ENCODE data around the gene STK32B. TPM values are rescaled to one million over a fixed set of nuclear protein-coding genes. Genes with fewer than 3 reads are reported as not detected.
"Not testable (repeated sequence)": the region's sequence is repeated elsewhere in the genome, so short reads cannot be mapped to it uniquely, and the experiment has no call there.

Gene STK32B
- total RNA-seq, 4 donors from 2014 or later: 3.0 to 33.8 (median 4.3) TPM

- no peaks in the 10 kb centered on the region for H3K36me3 ChIP-seq
- TF ChIP-seq, protein P1, sequence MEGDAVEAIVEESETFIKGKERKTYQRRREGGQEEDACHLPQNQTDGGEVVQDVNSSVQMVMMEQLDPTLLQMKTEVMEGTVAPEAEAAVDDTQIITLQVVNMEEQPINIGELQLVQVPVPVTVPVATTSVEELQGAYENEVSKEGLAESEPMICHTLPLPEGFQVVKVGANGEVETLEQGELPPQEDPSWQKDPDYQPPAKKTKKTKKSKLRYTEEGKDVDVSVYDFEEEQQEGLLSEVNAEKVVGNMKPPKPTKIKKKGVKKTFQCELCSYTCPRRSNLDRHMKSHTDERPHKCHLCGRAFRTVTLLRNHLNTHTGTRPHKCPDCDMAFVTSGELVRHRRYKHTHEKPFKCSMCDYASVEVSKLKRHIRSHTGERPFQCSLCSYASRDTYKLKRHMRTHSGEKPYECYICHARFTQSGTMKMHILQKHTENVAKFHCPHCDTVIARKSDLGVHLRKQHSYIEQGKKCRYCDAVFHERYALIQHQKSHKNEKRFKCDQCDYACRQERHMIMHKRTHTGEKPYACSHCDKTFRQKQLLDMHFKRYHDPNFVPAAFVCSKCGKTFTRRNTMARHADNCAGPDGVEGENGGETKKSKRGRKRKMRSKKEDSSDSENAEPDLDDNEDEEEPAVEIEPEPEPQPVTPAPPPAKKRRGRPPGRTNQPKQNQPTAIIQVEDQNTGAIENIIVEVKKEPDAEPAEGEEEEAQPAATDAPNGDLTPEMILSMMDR (IDR thresholded peaks at IDR 0.05): no peak
- TF ChIP-seq POLR2A (IDR thresholded peaks at IDR 0.05): no peak
- no peaks in the 10 kb centered on the region for H3K4me1 ChIP-seq
- DNase-seq: no peak
- H3K27me3 ChIP-seq: no peaks in the 10 kb centered on the region
- H3K27ac ChIP-seq: no peak overlapping the region
- no peaks in the 10 kb centered on the region for H3K9me3 ChIP-seq
- intact Hi-C loops (cut with DNase I; ENCODE audit: low total_unique reads): no loop called here
- H3K4me3 ChIP-seq: no peak overlapping the region
These were observed 232.6 kb downstream of the STK32B start for GRCh38 chr4:5283837-5284236.

GRCh38 chr4:5284517-5284916 lies 233.2 kb downstream of the STK32B start:
- H3K27me3 ChIP-seq: no peaks in the 10 kb centered on the region
- no peaks in the 10 kb centered on the region for H3K4me1 ChIP-seq
- H3K4me3 ChIP-seq: no peak overlapping the region
- DNase-seq: no peak
- no peak overlapping the region for H3K27ac ChIP-seq
- no peaks in the 10 kb centered on the region for H3K9me3 ChIP-seq
- TF ChIP-seq POLR2A (IDR thresholded peaks at IDR 0.05): no peak
- TF ChIP-seq, protein P1 (IDR thresholded peaks at IDR 0.05): no peak
- no peaks in the 10 kb centered on the region for H3K36me3 ChIP-seq
- intact Hi-C loops (cut with DNase I; ENCODE audit: low total_unique reads): no loop called here

DNA sequence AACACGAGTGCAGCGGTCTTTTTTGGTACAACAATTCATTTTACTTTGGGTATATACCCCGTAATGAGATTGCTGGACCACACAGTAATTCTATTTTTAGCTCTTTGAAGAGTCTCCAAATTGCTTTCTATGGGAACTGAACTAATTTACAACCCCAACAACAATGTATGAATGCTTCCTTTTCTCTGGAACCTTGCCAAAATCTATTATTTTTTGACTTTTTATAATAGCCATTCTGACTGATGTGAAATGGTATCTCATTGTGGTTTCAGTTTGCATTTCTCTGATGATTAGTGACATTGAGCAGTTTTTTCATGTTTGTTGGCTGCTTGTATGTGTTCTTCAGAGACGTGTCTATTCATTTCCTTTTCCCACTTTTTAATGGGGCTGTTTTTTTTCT lies 240.8 kb downstream of the STK32B start:
- Histone ChIP-seq H3K9me3 (no peaks in the 10 kb centered on the region), H3K27me3 (no peaks in the 10 kb centered on the region), H3K36me3 (no peaks in the 10 kb centered on the region), H3K4me1 (no peaks in the 10 kb centered on the region), H3K27ac (no peak overlapping the region), H3K4me3 (no peak overlapping the region)
- TF ChIP-seq, protein P1 (IDR thresholded peaks at IDR 0.05): no peak
- no peak for TF ChIP-seq POLR2A (IDR thresholded peaks at IDR 0.05)
- intact Hi-C loops (cut with DNase I; ENCODE audit: low total_unique reads): no loop called here
- no peak for DNase-seq

DNA sequence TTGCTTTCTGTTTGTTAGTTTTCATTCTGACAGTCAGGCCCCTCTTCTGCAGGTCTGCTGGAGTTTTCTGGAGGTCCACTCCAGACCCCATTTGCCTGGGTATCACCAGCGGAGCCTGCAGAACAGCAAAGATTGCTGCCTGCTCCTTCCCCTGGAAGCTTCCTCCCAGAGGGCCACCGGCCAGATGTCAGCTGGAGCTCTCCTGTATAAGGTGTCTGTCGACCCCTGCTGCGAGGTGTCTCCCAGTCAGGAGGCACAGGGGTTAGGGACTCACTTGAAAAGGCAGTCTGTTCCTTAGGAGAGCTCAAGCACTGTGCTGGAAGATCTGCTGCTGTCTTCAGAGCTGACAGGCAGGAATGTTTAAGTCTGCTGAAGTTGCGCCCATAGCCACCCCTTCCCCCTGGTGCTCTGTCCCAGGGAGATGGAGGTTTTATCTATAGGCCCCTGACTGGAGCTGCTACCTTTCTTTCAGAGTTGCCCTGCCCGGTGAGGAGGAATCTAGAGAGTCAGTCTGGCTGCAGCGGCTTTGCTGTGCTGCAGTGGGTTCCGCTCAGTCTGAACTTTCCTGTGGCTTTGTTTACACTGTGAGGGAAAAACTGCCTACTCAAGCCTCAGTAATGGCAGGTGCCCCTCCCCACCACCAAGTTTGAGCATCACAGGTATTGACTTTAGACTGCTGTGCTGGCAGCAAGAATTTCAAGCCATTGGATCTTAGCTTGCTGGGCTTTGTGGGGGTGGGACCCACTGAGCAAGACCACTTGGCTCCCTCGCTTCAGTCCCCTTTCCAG lies 246.9 kb downstream of the STK32B start:
- H3K27me3 ChIP-seq; H3K36me3 ChIP-seq; H3K9me3 ChIP-seq; H3K27ac ChIP-seq; H3K4me3 ChIP-seq; intact Hi-C loops (cut with DNase I; ENCODE audit: low total_unique reads); H3K4me1 ChIP-seq; DNase-seq: not testable (repeated sequence)

DNA sequence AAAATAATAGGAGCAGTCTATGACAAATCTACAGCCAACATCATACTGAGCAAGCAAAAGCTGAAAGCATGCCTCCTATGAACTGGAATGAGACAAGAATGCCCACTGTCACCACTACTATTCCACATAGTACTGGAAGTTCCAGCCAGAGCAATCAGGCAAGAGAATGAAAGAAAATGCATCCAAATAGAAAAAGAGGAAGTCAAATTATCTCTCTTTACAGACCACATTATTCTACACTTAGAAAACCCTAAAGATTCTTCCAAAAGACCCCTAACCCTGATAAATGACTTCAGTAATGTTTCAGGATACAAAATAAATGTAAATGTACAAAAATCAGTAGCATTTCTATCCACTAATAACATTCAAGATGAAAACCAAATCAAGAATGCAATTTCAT lies 249.0 kb downstream of the STK32B start:
- no peaks in the 10 kb centered on the region for H3K36me3 ChIP-seq
- no peaks in the 10 kb centered on the region for H3K27me3 ChIP-seq
- intact Hi-C loops (cut with DNase I; ENCODE audit: low total_unique reads): no loop called here
- no peak overlapping the region for H3K4me3 ChIP-seq
- H3K4me1 ChIP-seq: no peaks in the 10 kb centered on the region
- H3K27ac ChIP-seq: no peak overlapping the region
- DNase-seq: no peak
- TF ChIP-seq POLR2A (IDR thresholded peaks at IDR 0.05): no peak
- H3K9me3 ChIP-seq: no peaks in the 10 kb centered on the region

DNA sequence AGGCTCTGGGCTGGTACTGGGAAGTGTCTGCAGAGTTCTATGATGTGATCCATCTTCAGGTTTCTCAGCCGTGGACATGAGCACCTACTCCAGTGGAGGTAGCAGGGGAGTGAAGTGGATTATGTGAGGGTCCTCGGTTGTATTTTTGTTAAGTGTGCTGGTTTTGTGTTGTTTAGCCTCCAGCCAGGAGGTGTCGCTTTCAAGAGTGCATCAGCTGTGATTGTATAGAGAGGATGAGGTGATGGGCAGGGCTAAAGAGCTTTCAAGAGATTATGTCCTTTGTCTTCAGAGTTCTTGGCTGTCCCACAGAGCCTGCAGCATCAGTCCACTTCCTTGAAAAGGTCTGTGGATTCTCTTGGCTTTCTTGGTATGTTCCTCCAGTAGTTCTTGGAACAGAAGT lies 256.6 kb downstream of the STK32B start:
- TF ChIP-seq, protein P1 (IDR thresholded peaks at IDR 0.05): no peak
- TF ChIP-seq POLR2A (IDR thresholded peaks at IDR 0.05): no peak

More for the DNA sequence above, 256.6 kb downstream of the STK32B start:
- Histone ChIP-seq H3K27me3 (no peaks in the 10 kb centered on the region), H3K36me3 (no peaks in the 10 kb centered on the region), H3K27ac (no peak overlapping the region), H3K4me1 (no peaks in the 10 kb centered on the region), H3K4me3 (no peak overlapping the region), H3K9me3 (no peaks in the 10 kb centered on the region)
- DNase-seq: no peak
- intact Hi-C loops (cut with DNase I; ENCODE audit: low total_unique reads): no loop called here
